ENCODE results near the gene POLN.

GRCh38 chr4:2071912-2072867 lies 169.7 kb downstream of the POLN start:
- TF ChIP-seq CTCF (IDR thresholded peaks at IDR 0.05) (no peak), EP300 (IDR thresholded peaks at IDR 0.05; ENCODE audit: low read depth) (no peak), POLR2A (IDR thresholded peaks at IDR 0.05) (no peak), POLR2AphosphoS5 (IDR thresholded peaks at IDR 0.05) (no peak)

Data from transverse colon (tissue), 4 donors.